WERI-Rb-1 (cell line): Measurements from ENCODE around the gene TSR2.
"Not testable (repeated sequence)": the region's sequence is repeated elsewhere in the genome, so short reads cannot be mapped to it uniquely, and the experiment has no call there.

Experiments
- DNase-seq: peaks from one replicate; pipeline ENCODE4 v3.0.0-alpha.2; 2020
- H3K27ac ChIP-seq: fragments of 250-450 bp; sonication (Bioruptor Pico); 2 replicates; pipeline ENCODE4 v1.5.1; 2020; ENCODE audit warnings: mild to moderate bottlenecking, moderate library complexity
- H3K27me3 ChIP-seq: fragments of 250-450 bp; sonication (Bioruptor Pico); 2 replicates; pipeline ENCODE4 v1.5.1; 2021; ENCODE audit warnings: mild to moderate bottlenecking, low read depth, moderate library complexity; ENCODE audit not compliant: insufficient read depth, severe bottlenecking
- H3K36me3 ChIP-seq: fragments of 250-450 bp; sonication (Bioruptor Pico); 2 replicates; pipeline ENCODE4 v1.5.1; 2020; ENCODE audit warnings: mild to moderate bottlenecking, moderate library complexity
- H3K4me3 ChIP-seq: 2 replicates; pipeline ENCODE4 v1.5.1; 2011; ENCODE audit warnings: low read depth, mild to moderate bottlenecking, control low read depth, low read length
- H3K9me3 ChIP-seq: fragments of 250-450 bp; sonication (Bioruptor Pico); 2 replicates; pipeline ENCODE4 v1.5.1; 2021; ENCODE audit warnings: mild to moderate bottlenecking, moderate library complexity; ENCODE audit not compliant: severe bottlenecking
- CTCF ChIP-seq: IDR thresholded peaks from 2 replicates; pipeline ENCODE4 v1.5.1; 2011; ENCODE audit warnings: low read depth, mild to moderate bottlenecking, control low read depth, inconsistent platforms, low read length

Gene TSR2

GRCh38 chrX:54479136-54480111 is 39.2 kb downstream of the TSR2 start:
- Histone ChIP-seq H3K36me3 (no peaks in the 10 kb centered on the region), H3K27ac (no peak overlapping the region), H3K27me3 (no peaks in the 10 kb centered on the region), H3K4me3 (no peak overlapping the region), H3K9me3 (no peaks in the 10 kb centered on the region)
- no peak for TF ChIP-seq CTCF
- peak; percentile 22 for DNase-seq

- H3K27me3 ChIP-seq = peaks cover 7% of the 10 kb centered on the region
- no peak overlapping the region for H3K4me3 ChIP-seq
- H3K9me3 ChIP-seq = no peaks in the 10 kb centered on the region
- TF ChIP-seq CTCF = no peak
- no peak overlapping the region for H3K27ac ChIP-seq
- no peaks in the 10 kb centered on the region for H3K36me3 ChIP-seq
- no peak for DNase-seq
Observed at GRCh38 chrX:54482839-54483593, 42.8 kb downstream of the TSR2 start.

- no peak overlapping the region for H3K4me3 ChIP-seq
- TF ChIP-seq CTCF = no peak
- H3K36me3 ChIP-seq = no peaks in the 10 kb centered on the region
- DNase-seq = no peak
- H3K9me3 ChIP-seq = no peaks in the 10 kb centered on the region
- H3K27ac ChIP-seq = no peak overlapping the region
- peaks cover 7% of the 10 kb centered on the region for H3K27me3 ChIP-seq
Observed at GRCh38 chrX:54483946-54484345, 43.7 kb downstream of the TSR2 start.

- Histone ChIP-seq H3K9me3 (no peaks in the 10 kb centered on the region), H3K27me3 (peaks cover 7% of the 10 kb centered on the region), H3K27ac (no peak overlapping the region), H3K36me3 (no peaks in the 10 kb centered on the region), H3K4me3 (no peak overlapping the region)
- no peak for DNase-seq
- TF ChIP-seq CTCF = no peak
Observed at GRCh38 chrX:54484666-54485065, 44.5 kb downstream of the TSR2 start.

GRCh38 chrX:54489819-54490218 is 49.6 kb downstream of the TSR2 start:
- H3K36me3 ChIP-seq, H3K27me3 ChIP-seq, H3K4me3 ChIP-seq, H3K27ac ChIP-seq, DNase-seq, H3K9me3 ChIP-seq: not testable (repeated sequence)

GRCh38 chrX:54492340-54492739 is 52.1 kb downstream of the TSR2 start:
- Histone ChIP-seq H3K9me3 (peaks cover 4% of the 10 kb centered on the region), H3K27ac (no peak overlapping the region), H3K36me3 (no peaks in the 10 kb centered on the region), H3K27me3 (peaks cover 3% of the 10 kb centered on the region), H3K4me3 (no peak overlapping the region)
- TF ChIP-seq CTCF = no peak
- DNase-seq = no peak
